Endothelial cell of umbilical vein (primary cell): ENCODE measurements around the gene ABRAXAS1. TPM values are rescaled to one million over a fixed set of nuclear protein-coding genes. Genes with fewer than 3 reads are reported as not detected.

ENCODE experiments used
- BruUV-seq: library from RNA; stranded (reverse); fragments of 400-500 nt; replicated peaks from 2 replicates; lab custom pipeline; 2021; lab: Mats Ljungman, UMichigan
- CTCF ChIA-PET: fragments of 300-600, 350-600 bp; sonication (Branson Sonifier 250); formaldehyde crosslinking; loops from one replicate; lab custom pipeline; 2021; ENCODE audit warnings: antibody characterized with exemption, inconsistent platforms; lab: Charles Lee
- POLR2A ChIA-PET: fragments of 300-600, 350-600 bp; sonication (Branson Sonifier 250); formaldehyde crosslinking; loops from one replicate; lab custom pipeline; 2021; ENCODE audit warnings: antibody characterized with exemption, inconsistent platforms; lab: Charles Lee
- DNase-seq: peaks from one replicate; pipeline ENCODE4 v3.0.0-alpha.2; 2011; ENCODE audit warnings: low read depth, low spot score
- FAIRE-seq: peaks from 2 replicates; lab custom pipeline; 2011; peaks lifted over from hg19 to GRCh38; lab: Jason Lieb, UNC
- H2AFZ ChIP-seq: 2 replicates; pipeline ENCODE4 v1.6.0; 2012; ENCODE audit warnings: low read depth, low read length, control low read depth, inconsistent platforms
- H3K27ac ChIP-seq: 2 replicates; pipeline ENCODE4 v1.5.1; 2011; ENCODE audit warnings: low read depth, mild to moderate bottlenecking, control low read depth, low read length, moderate library complexity; ENCODE audit not compliant: insufficient read depth
- H3K27me3 ChIP-seq, 2 experiments: 2 replicates each; pipeline versions ENCODE4 v1.6.0 to v1.6.1; 2011; ENCODE audit warnings: low read length in 2 of 2, mixed read lengths in 1 of 2; ENCODE audit not compliant: control insufficient read depth in 2 of 2, insufficient read depth in 2 of 2
- H3K36me3 ChIP-seq, 2 experiments: 2 replicates in 1 of 2; 3 replicates in 1 of 2; pipeline ENCODE4 v1.5.1; 2011; ENCODE audit warnings: low read length in 2 of 2, mild to moderate bottlenecking in 1 of 2, moderate library complexity in 1 of 2; ENCODE audit not compliant: control insufficient read depth in 2 of 2, insufficient read depth in 2 of 2; ENCODE audit errors: extremely low read depth in 1 of 2
- H3K4me1 ChIP-seq: 3 replicates; pipeline ENCODE4 v1.5.1; 2011; ENCODE audit warnings: mild to moderate bottlenecking, low read length; ENCODE audit not compliant: control insufficient read depth, insufficient read depth; ENCODE audit errors: extremely low read depth
- H3K4me2 ChIP-seq: 2 replicates; pipeline ENCODE4 v1.6.1; 2011; ENCODE audit warnings: low read length, control low read depth, mixed read lengths; ENCODE audit not compliant: insufficient read depth
- H3K4me3 ChIP-seq, 3 experiments: fragments of 200-600 bp in 1 of 3; sonication (generic), shearing (Covaris generic) in 1 of 3; replicated peaks in 1 of 3; 2 replicates each; pipeline ENCODE4 v1.5.1; 2011 to 2016; ENCODE audit warnings: control low read depth in 3 of 3, low read length in 3 of 3, mild to moderate bottlenecking in 2 of 3, inconsistent platforms in 1 of 3, low read depth in 1 of 3, moderate library complexity in 1 of 3; ENCODE audit not compliant: insufficient read depth in 1 of 3
- H3K79me2 ChIP-seq: 2 replicates; pipeline ENCODE4 v1.6.0; 2012; ENCODE audit warnings: low read length, inconsistent platforms; ENCODE audit not compliant: control insufficient read depth, insufficient read depth
- H3K9ac ChIP-seq: replicated peaks from 2 replicates; pipeline ENCODE3; 2011; ENCODE audit warnings: low read length, control low read depth; ENCODE audit not compliant: insufficient read depth; ENCODE audit errors: extremely low read depth
- H3K9me1 ChIP-seq: replicated peaks from 3 replicates; pipeline ENCODE4 v1.6.0; 2011; ENCODE audit warnings: mild to moderate bottlenecking, low read length; ENCODE audit not compliant: control insufficient read depth, insufficient read depth; ENCODE audit errors: extremely low read depth
- H3K9me3 ChIP-seq: replicated peaks from 2 replicates; pipeline ENCODE4 v1.5.1; 2012; ENCODE audit warnings: low read length, inconsistent platforms; ENCODE audit not compliant: control insufficient read depth, insufficient read depth
- H4K20me1 ChIP-seq: replicated peaks from 2 replicates; pipeline ENCODE3; 2011; ENCODE audit warnings: mild to moderate bottlenecking, low read length; ENCODE audit not compliant: control insufficient read depth, insufficient read depth; ENCODE audit errors: extremely low read depth
- EZH2 ChIP-seq: IDR thresholded peaks from 2 replicates; pipeline ENCODE4 v1.6.1; 2012; ENCODE audit warnings: borderline replicate concordance, low read depth, mild to moderate bottlenecking, moderate library complexity, low read length, inconsistent platforms; ENCODE audit not compliant: severe bottlenecking
- FOS ChIP-seq: IDR thresholded peaks from 2 replicates; pipeline ENCODE4 v1.6.1; 2011; ENCODE audit warnings: mild to moderate bottlenecking, low read length, moderate library complexity, borderline replicate concordance; ENCODE audit not compliant: insufficient read depth
- GATA2 ChIP-seq: IDR thresholded peaks from 2 replicates; pipeline ENCODE4 v1.7.0; 2011; ENCODE audit warnings: low read depth, mild to moderate bottlenecking, moderate library complexity, mixed read lengths, low read length; ENCODE audit not compliant: insufficient read length, insufficient read depth
- JUN ChIP-seq: IDR thresholded peaks from 2 replicates; pipeline ENCODE4 v1.6.1; 2011; ENCODE audit warnings: borderline replicate concordance, low read depth; ENCODE audit not compliant: insufficient read length, insufficient read depth
- MAX ChIP-seq: IDR thresholded peaks from 2 replicates; pipeline ENCODE4 v1.6.1; 2011; ENCODE audit not compliant: insufficient read depth, insufficient read length
- MYC ChIP-seq: IDR thresholded peaks from one replicate; pipeline ENCODE4 v1.6.1; 2011; ENCODE audit warnings: mild to moderate bottlenecking, low read depth, low read length
- POLR2A ChIP-seq: IDR thresholded peaks from 2 replicates; pipeline ENCODE4 v1.6.1; 2012; ENCODE audit warnings: low read depth, mild to moderate bottlenecking, control low read depth, low read length
- POLR2AphosphoS5 ChIP-seq: IDR thresholded peaks from 2 replicates; pipeline ENCODE4 v1.6.1; 2012; ENCODE audit warnings: low read depth, mild to moderate bottlenecking, control low read depth, low read length, moderate library complexity; ENCODE audit not compliant: insufficient read depth
- dilution Hi-C: fragments of 300-500 bp; cut with MboI; formaldehyde crosslinking; loops from one replicate; pipeline ENCODE4 v1.15.0; 2019; ENCODE audit warnings: low sequenced_read_pairs; ENCODE audit not compliant: extremely low pct_ligation_motif_present
- intact Hi-C: fragments of 100-400 bp; cut with micrococcal nuclease; formaldehyde crosslinking; loops from one replicate; pipeline ENCODE4 v1.10.0; 2022
- polyA plus RNA-seq, 4 experiments: library from polyadenylated mRNA; depleted of rRNA in 3 of 4; stranded (reverse) in 3 of 4; unstranded in 1 of 4; fragments of >200 nt; gene quantifications; 2 replicates each; pipeline versions ENCODE4 v1.2.1 to v1.2.3, GENCODE V29; 2011 to 2012; ENCODE audit warnings: missing spikeins in 1 of 4
- total RNA-seq: library from RNA; stranded (reverse); gene quantifications from 2 replicates; pipeline ENCODE4 v1.2.3, GENCODE V29; 2021
- TF ChIP-seq, protein P1 (sequence below), 2 donors: IDR thresholded peaks; 1 replicate in 1 of 2; 2 replicates in 1 of 2; pipeline ENCODE4 v1.5.1; 2011; ENCODE audit warnings: low read length in 2 of 2, mild to moderate bottlenecking in 2 of 2, moderate library complexity in 2 of 2, control low read depth in 1 of 2, inconsistent platforms in 1 of 2, low read depth in 1 of 2; ENCODE audit not compliant: insufficient read depth in 1 of 2; ENCODE audit errors: extremely low read depth in 1 of 2

ABRAXAS1 gene
- total and polyA plus RNA-seq, 2 donors (not counting 3 experiments of a cell fraction or from before 2014, with no cell fraction given): 5.5 to 16.7 TPM

- no peaks in the 10 kb centered on the region for H3K27me3 ChIP-seq
- no peak for DNase-seq
- peaks cover 2 to 5% of the 10 kb centered on the region in 2 experiments for H3K36me3 ChIP-seq
- no TSS peak for BruUV-seq
- H2AFZ ChIP-seq: peak overlapping the region; percentile 43
- H3K9me3 ChIP-seq: no peaks in the 10 kb centered on the region
- TF ChIP-seq JUN (no peak), MAX (no peak), GATA2 (no peak), POLR2AphosphoS5 (no peak), MYC (no peak), EZH2 (no peak), POLR2A (no peak), FOS (no peak)
- TF ChIP-seq, protein P1, sequence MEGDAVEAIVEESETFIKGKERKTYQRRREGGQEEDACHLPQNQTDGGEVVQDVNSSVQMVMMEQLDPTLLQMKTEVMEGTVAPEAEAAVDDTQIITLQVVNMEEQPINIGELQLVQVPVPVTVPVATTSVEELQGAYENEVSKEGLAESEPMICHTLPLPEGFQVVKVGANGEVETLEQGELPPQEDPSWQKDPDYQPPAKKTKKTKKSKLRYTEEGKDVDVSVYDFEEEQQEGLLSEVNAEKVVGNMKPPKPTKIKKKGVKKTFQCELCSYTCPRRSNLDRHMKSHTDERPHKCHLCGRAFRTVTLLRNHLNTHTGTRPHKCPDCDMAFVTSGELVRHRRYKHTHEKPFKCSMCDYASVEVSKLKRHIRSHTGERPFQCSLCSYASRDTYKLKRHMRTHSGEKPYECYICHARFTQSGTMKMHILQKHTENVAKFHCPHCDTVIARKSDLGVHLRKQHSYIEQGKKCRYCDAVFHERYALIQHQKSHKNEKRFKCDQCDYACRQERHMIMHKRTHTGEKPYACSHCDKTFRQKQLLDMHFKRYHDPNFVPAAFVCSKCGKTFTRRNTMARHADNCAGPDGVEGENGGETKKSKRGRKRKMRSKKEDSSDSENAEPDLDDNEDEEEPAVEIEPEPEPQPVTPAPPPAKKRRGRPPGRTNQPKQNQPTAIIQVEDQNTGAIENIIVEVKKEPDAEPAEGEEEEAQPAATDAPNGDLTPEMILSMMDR (IDR thresholded peaks at IDR 0.05; ENCODE audit: extremely low read depth in 1 of 2, insufficient read depth in 1 of 2, low read depth in 1 of 2, low read length in 2 of 2): no peak
- H4K20me1 ChIP-seq: no peaks in the 10 kb centered on the region
- no peak for FAIRE-seq
- H3K4me2 ChIP-seq: peak overlapping the region; percentile 97
- POLR2A ChIA-PET: interaction anchor here (1.1 kb wide), 1 partner anchor 172 kb away, joined by 3 read pairs; no protein-coding TSS in a partner anchor
- peak overlapping the region; percentile 96 for H3K9ac ChIP-seq
- intact Hi-C loops: loop anchor here (1.0 to 10.0 kb wide), 7 partner anchors 31 to 556 kb away; partner anchors contain the start of genes ABRAXAS1, COPS4 and COQ2
- dilution Hi-C loops: no loop called here
- CTCF ChIA-PET: interaction anchor here (0.5 to 4.6 kb wide), 5 partner anchors 11 to 173 kb away, joined by 3 to 37 read pairs (median 11); partner anchors contain the start of gene COQ2
- H3K79me2 ChIP-seq: peaks cover 45% of the 10 kb centered on the region
- peak overlapping the region; percentile 41 to 94 (median 59) for H3K4me3 ChIP-seq
- peak overlapping the region; percentile 88 for H3K27ac ChIP-seq
- peaks cover 20% of the 10 kb centered on the region for H3K4me1 ChIP-seq
- H3K9me1 ChIP-seq: no peaks in the 10 kb centered on the region
These were observed 30.2 kb downstream of the ABRAXAS1 start for GRCh38 chr4:83454686-83455085.
